NCI-H460 (cell line): ENCODE results near the gene PFN3. TPM values are rescaled to one million over a fixed set of nuclear protein-coding genes. Genes with fewer than 3 reads are reported as not detected.

Source experiments
- DNase-seq: peaks from one replicate; pipeline ENCODE4 v3.0.0-alpha.2; 2016; ENCODE audit warnings: low read depth; ENCODE audit errors: extremely low read depth
- total RNA-seq: library from RNA; depleted of rRNA; stranded (reverse); fragments of >200 nt; shearing (Covaris generic); gene quantifications from 2 replicates; pipeline ENCODE4 v1.2.3, GENCODE V29; 2014; rRNA removed

PFN3 gene
- total RNA-seq, 1 experiment from 2014 or later: not detected

GRCh38 chr5:177350776-177351391, 49.6 kb downstream of the PFN3 start:
- no peak for DNase-seq

Other genes with a start within 250 kb of the PFN3 start
- gene RAB24, start 96.9 kb downstream of the PFN3 start, total RNA-seq: 29.1 and 29.7 TPM in 2 replicates
- gene PRELID1, start 96.9 kb downstream of the PFN3 start, total RNA-seq: 192 and 236 TPM in 2 replicates
- 15.3 and 15.8 TPM in 2 replicates for gene MXD3, start 88.8 kb downstream of the PFN3 start, total RNA-seq
- 274 and 278 TPM in 2 replicates for gene LMAN2, start 49.0 kb downstream of the PFN3 start, total RNA-seq
- gene RGS14, start 42.7 kb downstream of the PFN3 start, total RNA-seq: 16.0 and 21.4 TPM in 2 replicates
- not detected in 2 replicates for gene SLC34A1, start 16.2 kb downstream of the PFN3 start, total RNA-seq
- 10.9 and 12.8 TPM in 2 replicates for gene F12, start 8.9 kb upstream of the PFN3 start, total RNA-seq
- 37.8 and 38.3 TPM in 2 replicates for gene GRK6, start 26.0 kb upstream of the PFN3 start, total RNA-seq
- 29.8 and 34.5 TPM in 2 replicates for gene PRR7, start 46.2 kb upstream of the PFN3 start, total RNA-seq
- gene DBN1, start 73.0 kb upstream of the PFN3 start, total RNA-seq: 53.1 and 59.3 TPM in 2 replicates
- gene PDLIM7, start 96.9 kb upstream of the PFN3 start, total RNA-seq: 24.3 and 25.0 TPM in 2 replicates
- gene DOK3, start 109.2 kb upstream of the PFN3 start, total RNA-seq: 0.61 and 1.2 TPM in 2 replicates
- 88.9 and 95.6 TPM in 2 replicates for gene DDX41, start 116.3 kb upstream of the PFN3 start, total RNA-seq
- gene FAM193B, start 153.9 kb upstream of the PFN3 start, total RNA-seq: 15.5 and 20.8 TPM in 2 replicates
- 47.5 and 57.0 TPM in 2 replicates for gene TMED9, start 191.5 kb upstream of the PFN3 start, total RNA-seq
- gene B4GALT7, start 199.5 kb upstream of the PFN3 start, total RNA-seq: 18.7 and 19.1 TPM in 2 replicates